SK-N-SH (cell line): Measurements from ENCODE around the gene CENPP. TPM values are rescaled to one million over a fixed set of nuclear protein-coding genes. Genes with fewer than 3 reads are reported as not detected.

Experiments
- CTCF ChIA-PET: fragments of 300-600, 350-600 bp; formaldehyde crosslinking; extraction: SDS; loops from one replicate; lab custom pipeline; 2021; lab: Yijun Ruan, JAX
- POLR2A ChIA-PET: fragments of 350-600 bp; sonication (Branson Sonifier 250); formaldehyde crosslinking; extraction: SDS; loops from one replicate; lab custom pipeline; 2020; ENCODE audit warnings: antibody characterized with exemption, inconsistent platforms; lab: Yijun Ruan, JAX
- DNase-seq: peaks from one replicate; pipeline ENCODE4 v3.0.0; 2012
- H2AFZ ChIP-seq: fragments of 200-600 bp; sonication (generic); 2 replicates; pipeline ENCODE4 v1.8.1; 2016; ENCODE audit warnings: antibody characterized with exemption, mild to moderate bottlenecking, low read depth
- H3F3A ChIP-seq: fragments of 200-600 bp; sonication (generic); replicated peaks from 2 replicates; pipeline ENCODE3; 2016; ENCODE audit warnings: antibody characterized with exemption, mild to moderate bottlenecking; ENCODE audit not compliant: insufficient read depth
- H3K27ac ChIP-seq, 2 experiments: fragments of 200-500 bp in 1 of 2; fragments of 200-600 bp in 1 of 2; sonication (Bioruptor generic) in 1 of 2; sonication (generic), shearing (Covaris generic) in 1 of 2; 2 replicates each; pipeline versions ENCODE4 v1.5.1 to v1.6.1; 2014 to 2016; ENCODE audit warnings: low read depth in 2 of 2, inconsistent platforms in 1 of 2, low read length in 1 of 2, mild to moderate bottlenecking in 1 of 2, mixed read lengths in 1 of 2
- H3K27me3 ChIP-seq: fragments of 200-600 bp; sonication (generic), shearing (Covaris generic); 2 replicates; pipeline ENCODE4 v1.6.1; 2016; ENCODE audit warnings: mixed run types; ENCODE audit not compliant: insufficient read depth
- H3K36me3 ChIP-seq, 2 experiments: fragments of 200-500 bp in 1 of 2; fragments of 200-600 bp in 1 of 2; sonication (Bioruptor generic) in 1 of 2; sonication (generic) in 1 of 2; replicated peaks in 1 of 2; 2 replicates each; pipeline versions ENCODE3 to v1.5.1; 2014 to 2016; ENCODE audit warnings: low read length in 1 of 2, mild to moderate bottlenecking in 1 of 2; ENCODE audit not compliant: insufficient read depth in 2 of 2, control insufficient read depth in 1 of 2
- H3K4me1 ChIP-seq, 2 experiments: fragments of 200-500 bp in 1 of 2; fragments of 200-600 bp in 1 of 2; sonication (Bioruptor generic) in 1 of 2; sonication (generic), shearing (Covaris generic) in 1 of 2; 2 replicates each; pipeline versions ENCODE4 v1.5.1 to v1.6.1; 2014 to 2016; ENCODE audit warnings: low read depth in 1 of 2, low read length in 1 of 2, mixed run types in 1 of 2; ENCODE audit not compliant: insufficient read depth in 2 of 2, control insufficient read depth in 1 of 2
- H3K4me2 ChIP-seq: fragments of 200-600 bp; sonication (generic), shearing (Covaris generic); 2 replicates; pipeline ENCODE4 v1.6.1; 2017; ENCODE audit warnings: mixed run types
- H3K4me3 ChIP-seq, 2 experiments: fragments of 200-500 bp in 1 of 2; fragments of 200-600 bp in 1 of 2; sonication (Bioruptor generic) in 1 of 2; sonication (generic), shearing (Covaris generic) in 1 of 2; 2 replicates each; pipeline versions ENCODE4 v1.5.1 to v1.8.1; 2014 to 2016; ENCODE audit warnings: low read depth in 2 of 2, inconsistent platforms in 1 of 2, low read length in 1 of 2, mild to moderate bottlenecking in 1 of 2, mixed read lengths in 1 of 2, moderate library complexity in 1 of 2
- H3K79me2 ChIP-seq: fragments of 200-600 bp; sonication (generic); 2 replicates; pipeline ENCODE4 v1.8.1; 2017; ENCODE audit warnings: mild to moderate bottlenecking; ENCODE audit not compliant: insufficient read depth
- H3K9ac ChIP-seq: fragments of 200-600 bp; sonication (generic); 2 replicates; pipeline ENCODE4 v1.6.1; 2017; ENCODE audit warnings: mixed run types
- H3K9me2 ChIP-seq: fragments of 200-600 bp; sonication (generic); 2 replicates; pipeline ENCODE4 v1.6.1; 2017; ENCODE audit warnings: mixed run types
- H3K9me3 ChIP-seq: fragments of 200-600 bp; sonication (generic); 2 replicates; pipeline ENCODE4 v1.6.1; 2017; ENCODE audit warnings: mixed run types, mild to moderate bottlenecking, moderate library complexity
- H4K20me1 ChIP-seq: fragments of 200-600 bp; sonication (generic); 2 replicates; pipeline ENCODE4 v1.6.1; 2017; ENCODE audit warnings: mild to moderate bottlenecking, mixed run types; ENCODE audit not compliant: insufficient read depth
- CHD2 ChIP-seq: fragments of 150-350 bp; IDR thresholded peaks from 2 replicates; pipeline ENCODE4 v1.6.1; 2018; ENCODE audit warnings: low read length; ENCODE audit not compliant: partially characterized antibody
- FOXJ3 ChIP-seq: sonication (generic); formaldehyde crosslinking; IDR thresholded peaks from 2 replicates; pipeline ENCODE4 v1.5.1; 2020; ENCODE audit warnings: mild to moderate bottlenecking, missing genetic modification reagents
- FOXM1 ChIP-seq: IDR thresholded peaks from 2 replicates; pipeline ENCODE4 v1.4.0; 2012; ENCODE audit warnings: low read depth, mild to moderate bottlenecking
- GABPA ChIP-seq: IDR thresholded peaks from 2 replicates; pipeline ENCODE4 v1.4.0; 2012; ENCODE audit warnings: low read depth, mild to moderate bottlenecking
- GATA2 ChIP-seq: sonication (generic); formaldehyde crosslinking; IDR thresholded peaks from 2 replicates; pipeline ENCODE4 v1.5.0; 2020; ENCODE audit warnings: mild to moderate bottlenecking, missing genetic modification reagents
- JUND ChIP-seq: IDR thresholded peaks from 2 replicates; pipeline ENCODE4 v1.4.0; 2012
- MEF2A ChIP-seq: IDR thresholded peaks from 2 replicates; pipeline ENCODE4 v1.4.0; 2012; ENCODE audit warnings: low read depth, borderline replicate concordance
- MXI1 ChIP-seq: IDR thresholded peaks from 2 replicates; pipeline ENCODE4 v1.6.1; 2012; ENCODE audit warnings: mild to moderate bottlenecking, low read depth, low read length, improper control_type of control experiment
- POLR2AphosphoS5 ChIP-seq: IDR thresholded peaks from 2 replicates; pipeline ENCODE4 v1.6.1; 2012; ENCODE audit warnings: low read depth, low read length
- RAD21 ChIP-seq: IDR thresholded peaks from 2 replicates; pipeline ENCODE4 v1.6.1; 2012; ENCODE audit warnings: mild to moderate bottlenecking, low read length
- RCOR1 ChIP-seq: fragments of 150-350 bp; IDR thresholded peaks from 2 replicates; pipeline ENCODE4 v1.6.1; 2017; ENCODE audit warnings: antibody characterized with exemption, low read length
- RFX5 ChIP-seq: IDR thresholded peaks from 2 replicates; pipeline ENCODE4 v1.6.1; 2012; ENCODE audit warnings: mild to moderate bottlenecking, improper control_type of control experiment, low read length
- RXRA ChIP-seq: IDR thresholded peaks from 2 replicates; pipeline ENCODE4 v1.4.0; 2012; ENCODE audit warnings: low read depth, mild to moderate bottlenecking, borderline replicate concordance
- TCF12 ChIP-seq: IDR thresholded peaks from 2 replicates; pipeline ENCODE4 v1.4.0; 2012
- TEAD4 ChIP-seq: IDR thresholded peaks from 2 replicates; pipeline ENCODE4 v1.4.0; 2012; ENCODE audit warnings: mild to moderate bottlenecking, borderline replicate concordance; ENCODE audit not compliant: insufficient read depth
- YY1 ChIP-seq: IDR thresholded peaks from 2 replicates; pipeline ENCODE4 v1.4.0; 2012; ENCODE audit warnings: low read depth, mild to moderate bottlenecking
- WGBS: methylation state at CpG from one replicate; pipeline ENCODE4 v1.1.6; 2017; ENCODE audit warnings: low lambda C conversion rate; 5-methylcytosine and 5-hydroxymethylcytosine counted together
- polyA plus RNA-seq, 3 experiments: library from polyadenylated mRNA; depleted of rRNA; stranded (reverse); fragments of >200 nt; gene quantifications; 2 replicates each; pipeline ENCODE4 v1.2.3, GENCODE V29; 2012
- TF ChIP-seq, protein P1 (sequence below): IDR thresholded peaks from 2 replicates; pipeline ENCODE4 v1.6.1; 2012; ENCODE audit warnings: mild to moderate bottlenecking, low read depth, low read length, moderate library complexity
- TF ChIP-seq, protein P2 (sequence below): fragments of 150-350 bp; IDR thresholded peaks from 2 replicates; pipeline ENCODE4 v1.6.1; 2017; ENCODE audit warnings: antibody characterized with exemption, low read length, low read depth, borderline replicate concordance

Gene CENPP
- polyA plus RNA-seq, 1 of the 3 experiments (the other 2 are of a cell fraction) = 1.3 TPM

DNA sequence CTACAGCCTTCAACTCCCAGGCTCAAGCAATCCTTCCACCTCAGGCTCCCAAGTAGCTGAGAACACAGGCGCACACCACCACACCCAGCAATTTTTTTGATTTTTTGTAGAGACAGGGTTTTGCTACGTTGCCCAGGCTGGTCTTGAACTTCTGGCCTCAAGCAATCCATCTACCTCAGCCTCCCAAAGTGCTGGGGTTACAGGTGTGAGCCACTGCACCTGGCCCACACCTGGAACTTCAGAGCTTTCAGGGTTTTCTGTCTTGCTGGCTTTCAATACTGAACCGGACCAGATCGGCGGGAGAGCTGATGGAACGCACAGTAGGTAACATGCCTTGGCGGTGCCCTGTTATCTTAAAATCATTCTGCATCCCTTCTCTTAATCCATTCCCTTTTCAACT lies 313.4 kb downstream of the CENPP start:
- peaks cover 6% of the 10 kb centered on the region; the same call in 1 of the 2 replicates for H3K79me2 ChIP-seq
- no peak overlapping the region for H3K27ac ChIP-seq
- H3F3A ChIP-seq = no peaks in the 10 kb centered on the region
- H3K27me3 ChIP-seq = no peaks in the 10 kb centered on the region
- WGBS = 98% methylated on average over 7 of the region's 7 CpGs
- no peaks in the 10 kb centered on the region for H3K9me2 ChIP-seq
- peaks cover 23 to 82% of the 10 kb centered on the region in 2 experiments for H3K36me3 ChIP-seq
- H3K4me1 ChIP-seq = no peaks in the 10 kb centered on the region
- no peaks in the 10 kb centered on the region for H3K9me3 ChIP-seq
- ChIA-PET POLR2A (no interaction called here), CTCF (interaction anchor here (0.8 kb wide), 1 partner anchor 500 kb away, joined by 3 read pairs; no protein-coding TSS in a partner anchor)
- no peak overlapping the region for H3K4me3 ChIP-seq
- DNase-seq = no peak
- H4K20me1 ChIP-seq = no peaks in the 10 kb centered on the region
- no peak overlapping the region for H3K4me2 ChIP-seq
- no peak overlapping the region for H2AFZ ChIP-seq
- TF ChIP-seq GATA2 (CRISPR knock-in tag) = no peak
- TF ChIP-seq FOXM1 = no peak
- TF ChIP-seq JUND = no peak
- no peak for TF ChIP-seq TCF12
- TF ChIP-seq TEAD4 = no peak
- TF ChIP-seq, protein P1, sequence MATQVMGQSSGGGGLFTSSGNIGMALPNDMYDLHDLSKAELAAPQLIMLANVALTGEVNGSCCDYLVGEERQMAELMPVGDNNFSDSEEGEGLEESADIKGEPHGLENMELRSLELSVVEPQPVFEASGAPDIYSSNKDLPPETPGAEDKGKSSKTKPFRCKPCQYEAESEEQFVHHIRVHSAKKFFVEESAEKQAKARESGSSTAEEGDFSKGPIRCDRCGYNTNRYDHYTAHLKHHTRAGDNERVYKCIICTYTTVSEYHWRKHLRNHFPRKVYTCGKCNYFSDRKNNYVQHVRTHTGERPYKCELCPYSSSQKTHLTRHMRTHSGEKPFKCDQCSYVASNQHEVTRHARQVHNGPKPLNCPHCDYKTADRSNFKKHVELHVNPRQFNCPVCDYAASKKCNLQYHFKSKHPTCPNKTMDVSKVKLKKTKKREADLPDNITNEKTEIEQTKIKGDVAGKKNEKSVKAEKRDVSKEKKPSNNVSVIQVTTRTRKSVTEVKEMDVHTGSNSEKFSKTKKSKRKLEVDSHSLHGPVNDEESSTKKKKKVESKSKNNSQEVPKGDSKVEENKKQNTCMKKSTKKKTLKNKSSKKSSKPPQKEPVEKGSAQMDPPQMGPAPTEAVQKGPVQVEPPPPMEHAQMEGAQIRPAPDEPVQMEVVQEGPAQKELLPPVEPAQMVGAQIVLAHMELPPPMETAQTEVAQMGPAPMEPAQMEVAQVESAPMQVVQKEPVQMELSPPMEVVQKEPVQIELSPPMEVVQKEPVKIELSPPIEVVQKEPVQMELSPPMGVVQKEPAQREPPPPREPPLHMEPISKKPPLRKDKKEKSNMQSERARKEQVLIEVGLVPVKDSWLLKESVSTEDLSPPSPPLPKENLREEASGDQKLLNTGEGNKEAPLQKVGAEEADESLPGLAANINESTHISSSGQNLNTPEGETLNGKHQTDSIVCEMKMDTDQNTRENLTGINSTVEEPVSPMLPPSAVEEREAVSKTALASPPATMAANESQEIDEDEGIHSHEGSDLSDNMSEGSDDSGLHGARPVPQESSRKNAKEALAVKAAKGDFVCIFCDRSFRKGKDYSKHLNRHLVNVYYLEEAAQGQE = no peak
- TF ChIP-seq FOXJ3 (CRISPR knock-in tag) = no peak
- no peak for TF ChIP-seq CHD2
- TF ChIP-seq RXRA = no peak
- TF ChIP-seq RAD21 = no peak
- TF ChIP-seq, protein P2, sequence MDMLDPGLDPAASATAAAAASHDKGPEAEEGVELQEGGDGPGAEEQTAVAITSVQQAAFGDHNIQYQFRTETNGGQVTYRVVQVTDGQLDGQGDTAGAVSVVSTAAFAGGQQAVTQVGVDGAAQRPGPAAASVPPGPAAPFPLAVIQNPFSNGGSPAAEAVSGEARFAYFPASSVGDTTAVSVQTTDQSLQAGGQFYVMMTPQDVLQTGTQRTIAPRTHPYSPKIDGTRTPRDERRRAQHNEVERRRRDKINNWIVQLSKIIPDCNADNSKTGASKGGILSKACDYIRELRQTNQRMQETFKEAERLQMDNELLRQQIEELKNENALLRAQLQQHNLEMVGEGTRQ = no peak
- TF ChIP-seq POLR2AphosphoS5 = no peak
- no peak for TF ChIP-seq YY1
- no peak for TF ChIP-seq RCOR1
- TF ChIP-seq MXI1 = no peak
- TF ChIP-seq RFX5 = no peak
- no peak for TF ChIP-seq GABPA
- no peak for TF ChIP-seq MEF2A
- H3K9ac ChIP-seq = no peak overlapping the region
